Measurements from ENCODE around the gene LCA5. TPM values are rescaled to one million over a fixed set of nuclear protein-coding genes. Genes with fewer than 3 reads are reported as not detected.

Gene LCA5
- total RNA-seq, 1 donor from 2014 or later, result 1.8 TPM

DNA sequence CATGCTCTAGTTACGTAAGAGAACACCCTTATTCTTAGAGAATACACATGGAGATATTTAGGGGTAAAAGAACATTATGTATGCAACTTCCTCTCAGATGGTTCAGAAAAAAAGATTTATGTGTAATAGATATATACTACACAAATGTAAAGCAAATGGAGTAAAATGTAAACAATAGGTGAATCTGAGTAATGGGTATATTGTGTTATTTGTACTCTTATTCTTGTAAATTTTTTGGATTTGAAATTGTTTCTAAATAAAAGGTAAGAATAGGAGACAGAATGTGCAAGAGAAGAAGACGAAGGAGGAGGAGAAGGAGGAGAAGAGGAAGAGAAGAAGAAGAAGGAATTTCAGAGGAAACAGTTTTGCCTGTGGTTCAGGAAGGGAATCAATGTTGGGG is 22.5 kb upstream of the LCA5 start:
- H3K9me3 ChIP-seq (replicated peaks), result no peaks in the 10 kb centered on the region
- TF ChIP-seq, protein P1, sequence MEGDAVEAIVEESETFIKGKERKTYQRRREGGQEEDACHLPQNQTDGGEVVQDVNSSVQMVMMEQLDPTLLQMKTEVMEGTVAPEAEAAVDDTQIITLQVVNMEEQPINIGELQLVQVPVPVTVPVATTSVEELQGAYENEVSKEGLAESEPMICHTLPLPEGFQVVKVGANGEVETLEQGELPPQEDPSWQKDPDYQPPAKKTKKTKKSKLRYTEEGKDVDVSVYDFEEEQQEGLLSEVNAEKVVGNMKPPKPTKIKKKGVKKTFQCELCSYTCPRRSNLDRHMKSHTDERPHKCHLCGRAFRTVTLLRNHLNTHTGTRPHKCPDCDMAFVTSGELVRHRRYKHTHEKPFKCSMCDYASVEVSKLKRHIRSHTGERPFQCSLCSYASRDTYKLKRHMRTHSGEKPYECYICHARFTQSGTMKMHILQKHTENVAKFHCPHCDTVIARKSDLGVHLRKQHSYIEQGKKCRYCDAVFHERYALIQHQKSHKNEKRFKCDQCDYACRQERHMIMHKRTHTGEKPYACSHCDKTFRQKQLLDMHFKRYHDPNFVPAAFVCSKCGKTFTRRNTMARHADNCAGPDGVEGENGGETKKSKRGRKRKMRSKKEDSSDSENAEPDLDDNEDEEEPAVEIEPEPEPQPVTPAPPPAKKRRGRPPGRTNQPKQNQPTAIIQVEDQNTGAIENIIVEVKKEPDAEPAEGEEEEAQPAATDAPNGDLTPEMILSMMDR (IDR thresholded peaks at IDR 0.05; ENCODE audit: borderline replicate concordance), result no peak

DNA sequence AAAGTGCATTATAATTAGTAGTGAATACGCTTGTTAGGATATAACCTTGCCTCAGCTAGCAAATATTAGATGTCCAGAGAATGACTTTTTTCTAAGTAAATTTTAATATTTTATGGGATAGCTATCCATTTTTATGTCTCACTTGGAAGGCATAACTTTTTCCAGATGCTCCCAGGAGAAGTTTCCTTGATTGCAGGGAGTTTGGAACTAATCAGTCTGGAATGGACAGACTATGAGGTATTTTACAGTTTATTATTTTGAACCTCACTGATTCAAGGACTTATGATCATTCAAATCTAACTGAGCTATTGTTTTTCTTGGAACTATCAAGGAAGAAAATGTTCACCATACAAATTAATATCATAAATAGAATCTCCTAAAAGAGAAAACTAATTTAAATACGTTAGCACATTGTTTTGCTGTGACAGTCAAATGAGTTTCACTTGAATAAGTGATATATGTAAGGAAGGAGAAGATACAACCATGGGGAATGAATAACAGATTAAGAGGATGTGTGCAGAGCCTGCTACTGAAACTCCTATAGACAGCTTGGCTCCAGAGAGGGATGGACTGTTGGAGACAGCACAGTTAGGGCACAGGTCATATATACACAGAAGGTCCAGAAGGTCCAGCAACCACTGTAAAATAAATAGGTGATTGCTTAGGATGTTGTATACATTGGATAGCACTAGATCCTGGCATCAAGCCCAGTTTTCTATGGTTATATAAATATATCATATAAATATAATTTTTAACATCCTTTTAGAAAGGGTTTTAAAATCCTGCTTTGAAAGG is 20.6 kb upstream of the LCA5 start:
- TF ChIP-seq, protein P1 (IDR thresholded peaks at IDR 0.05; ENCODE audit: borderline replicate concordance), result no peak
- H3K4me3 ChIP-seq, result no peak overlapping the region
- peaks cover 8% of the 10 kb centered on the region for H3K36me3 ChIP-seq

More for the DNA sequence above, 22.5 kb upstream of the LCA5 start:
- Histone ChIP-seq H3K36me3 (peaks cover 8% of the 10 kb centered on the region), H3K4me3 (no peak overlapping the region), H3K27ac (replicated peaks) (no peak overlapping the region), H3K27me3 (ENCODE audit: low read depth) (no peaks in the 10 kb centered on the region), H3K4me1 (no peaks in the 10 kb centered on the region)
- intact Hi-C loops (cut with micrococcal nuclease), result no loop called here
- DNase-seq, result no peak

DNA sequence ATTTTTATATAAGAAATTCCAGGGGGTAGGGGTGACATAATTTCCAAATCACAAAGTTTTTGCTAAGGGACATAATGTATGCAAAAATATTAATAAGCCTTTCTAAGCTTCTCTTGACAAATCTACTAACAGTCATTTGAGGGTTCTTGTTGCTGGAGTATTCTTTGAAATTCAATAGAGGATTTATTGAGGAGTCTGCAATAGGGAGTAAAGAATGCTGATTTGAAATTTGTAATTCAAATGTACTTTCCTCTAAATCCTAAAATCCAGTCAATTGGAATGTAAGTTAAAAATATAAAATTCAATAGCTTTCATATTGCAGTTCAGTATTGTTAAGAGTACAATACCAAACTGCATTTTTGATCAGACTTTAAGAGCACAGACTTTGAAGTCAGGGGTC is 17.1 kb upstream of the LCA5 start:
- Histone ChIP-seq H3K36me3 (peaks cover 8% of the 10 kb centered on the region), H3K4me1 (no peaks in the 10 kb centered on the region), H3K27ac (replicated peaks) (no peak overlapping the region), H3K9me3 (replicated peaks) (no peaks in the 10 kb centered on the region), H3K4me3 (no peak overlapping the region), H3K27me3 (ENCODE audit: low read depth) (no peaks in the 10 kb centered on the region)
- TF ChIP-seq, protein P1 (IDR thresholded peaks at IDR 0.05; ENCODE audit: borderline replicate concordance), result no peak
- no peak for DNase-seq
- intact Hi-C loops (cut with micrococcal nuclease), result no loop called here

More for the DNA sequence above, 20.6 kb upstream of the LCA5 start:
- no peak for DNase-seq
- intact Hi-C loops (cut with micrococcal nuclease), result no loop called here
- Histone ChIP-seq H3K9me3 (replicated peaks) (no peaks in the 10 kb centered on the region), H3K27me3 (ENCODE audit: low read depth) (no peaks in the 10 kb centered on the region), H3K27ac (replicated peaks) (no peak overlapping the region), H3K4me1 (no peaks in the 10 kb centered on the region)

DNA sequence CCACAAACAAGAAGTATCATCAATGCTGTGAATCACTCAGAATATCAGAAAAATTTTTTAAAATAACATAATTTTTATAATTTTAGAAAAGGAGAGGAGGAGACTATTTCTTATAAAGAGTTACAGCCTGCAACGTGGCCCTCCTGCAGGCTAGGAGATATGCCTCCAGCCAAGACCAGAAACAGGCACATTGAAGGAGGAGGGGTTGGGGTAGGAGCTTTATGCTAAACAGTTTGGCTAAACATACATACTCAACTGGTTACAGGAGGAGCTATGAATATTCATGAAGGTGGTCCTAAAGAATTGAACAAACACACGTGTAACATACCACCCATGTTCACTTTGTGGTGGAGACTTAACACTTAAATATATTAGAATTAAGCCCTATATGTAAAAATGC is 14.2 kb upstream of the LCA5 start:
- no peaks in the 10 kb centered on the region for H3K27me3 ChIP-seq (ENCODE audit: low read depth)

DNA sequence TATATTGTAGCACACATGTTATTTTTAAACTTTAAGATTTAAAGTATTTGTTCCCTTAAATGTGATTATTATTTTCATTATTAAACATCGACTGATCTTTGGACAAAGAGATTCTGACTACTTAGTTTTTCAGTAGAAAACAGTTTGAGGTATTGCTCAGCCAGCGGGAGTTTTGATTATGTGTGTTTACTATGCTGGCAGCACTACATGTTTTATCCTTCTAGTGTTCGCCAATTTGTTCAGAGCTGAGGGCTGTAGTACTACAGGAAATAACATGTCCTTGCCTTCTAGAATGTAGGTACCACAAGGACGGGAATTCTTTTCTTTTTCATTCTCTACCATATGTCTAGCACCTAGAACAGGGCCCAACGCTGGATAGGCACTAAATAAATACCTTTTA is 11.1 kb upstream of the LCA5 start:
- intact Hi-C loops (cut with micrococcal nuclease), result no loop called here
- Histone ChIP-seq H3K4me1 (peaks cover 31% of the 10 kb centered on the region), H3K4me3 (no peak overlapping the region), H3K9me3 (replicated peaks) (no peaks in the 10 kb centered on the region), H3K36me3 (peaks cover 13% of the 10 kb centered on the region), H3K27ac (replicated peaks) (no peak overlapping the region), H3K27me3 (ENCODE audit: low read depth) (no peaks in the 10 kb centered on the region)
- TF ChIP-seq, protein P1 (IDR thresholded peaks at IDR 0.05; ENCODE audit: borderline replicate concordance), result no peak
- no peak for DNase-seq

More for the DNA sequence above, 14.2 kb upstream of the LCA5 start:
- no peak overlapping the region for H3K4me3 ChIP-seq
- H3K4me1 ChIP-seq, result peaks cover under 1% of the 10 kb centered on the region
- TF ChIP-seq, protein P1 (IDR thresholded peaks at IDR 0.05; ENCODE audit: borderline replicate concordance), result no peak
- no peak for DNase-seq
- intact Hi-C loops (cut with micrococcal nuclease), result no loop called here
- peaks cover 13% of the 10 kb centered on the region for H3K36me3 ChIP-seq
- H3K9me3 ChIP-seq (replicated peaks), result no peaks in the 10 kb centered on the region
- no peak overlapping the region for H3K27ac ChIP-seq (replicated peaks)
